ENCODE results near the gene CCDC92. TPM values are rescaled to one million over a fixed set of nuclear protein-coding genes. Genes with fewer than 3 reads are reported as not detected.

Gene CCDC92
- total and polyA plus RNA-seq, 10 of the 15 experiments (the other 5 are each of a cell fraction or from before 2014, with no cell fraction given), result 0.53 to 11.8 (median 4.2) TPM

DNA sequence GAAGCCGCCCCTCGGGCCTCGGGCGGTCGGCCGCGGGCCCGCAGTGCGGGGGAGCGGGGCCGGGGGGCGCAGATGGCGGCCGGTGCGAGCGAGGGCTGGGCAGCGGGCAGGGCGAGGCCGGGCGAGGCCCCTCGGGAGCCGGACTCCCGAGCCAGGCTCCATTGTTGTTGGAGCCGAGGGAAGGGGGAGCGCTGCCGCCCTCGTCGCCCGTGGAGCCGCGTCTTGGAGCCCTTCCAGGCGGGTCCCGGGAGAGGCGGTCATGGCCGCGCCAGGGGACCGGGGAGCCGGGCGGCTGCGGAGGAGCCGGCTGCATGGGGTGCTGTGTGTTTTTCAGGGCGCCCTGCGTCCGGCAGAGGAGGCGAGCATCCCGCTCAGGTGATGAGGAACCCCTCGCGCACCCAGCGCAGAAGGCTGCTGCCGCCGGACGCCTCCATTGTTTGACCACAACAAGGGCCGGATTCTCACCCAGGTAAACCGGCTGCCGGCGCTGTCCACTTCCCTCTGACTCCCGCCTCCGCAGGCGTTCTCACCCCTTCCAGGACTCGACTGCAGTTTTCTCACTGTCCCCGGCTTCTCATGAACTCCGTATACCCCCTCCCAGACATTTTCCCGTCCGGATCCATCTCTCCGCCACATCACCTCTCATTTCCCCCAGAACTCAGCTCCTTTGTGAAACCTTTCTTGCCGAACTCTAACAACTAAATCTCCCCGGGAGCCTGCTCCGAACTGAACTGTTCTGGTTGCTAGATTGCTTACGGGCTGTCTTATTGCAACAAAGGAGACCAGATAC lies 1.1 kb upstream of the CCDC92 start:
- intact Hi-C loops (cut with micrococcal nuclease; ENCODE audit: unreplicated experiment), result no loop called here
- Histone ChIP-seq H3K4me3 (peak overlapping the region; percentile 76), H3K9me3 (replicated peaks; ENCODE audit: control insufficient read depth, insufficient read depth, low read length) (no peaks in the 10 kb centered on the region), H3K4me2 (ENCODE audit: control insufficient read depth, insufficient read depth) (peak overlapping the region; percentile 75), H3K9ac (ENCODE audit: control insufficient read depth, insufficient read depth, low read length) (peak overlapping the region; percentile 55), H2AFZ (ENCODE audit: control insufficient read depth, low read depth, low read length) (peak overlapping the region; percentile 61), H3K4me1 (ENCODE audit: control insufficient read depth, insufficient read depth, low read length) (no peaks in the 10 kb centered on the region; the same call in 1 of the 2 replicates), H3K27ac (ENCODE audit: control insufficient read depth, insufficient read depth) (peak overlapping the region; percentile 61), H3K27me3 (replicated peaks in 1 of 2; ENCODE audit: control insufficient read depth in 2 of 2, insufficient read depth in 2 of 2, low read length in 1 of 2) (no peaks in the 10 kb centered on the region), H3K79me2 (ENCODE audit: control insufficient read depth, insufficient read depth, low read length) (peaks cover 14% of the 10 kb centered on the region), H3K36me3 (ENCODE audit: control insufficient read depth in 2 of 2, insufficient read depth in 2 of 2, low read length in 1 of 2) (peaks cover 0 to 7% of the 10 kb centered on the region in 2 experiments; a peak in 3 of 4 replicates), H4K20me1 (ENCODE audit: control insufficient read depth, insufficient read depth) (no peaks in the 10 kb centered on the region)
- in situ Hi-C loops (cut with MboI), result no loop called here
- POLR2A ChIA-PET, result interaction anchor here (0.5 to 0.6 kb wide), 2 partner anchors 9 to 80 kb away, joined by 3 to 9 read pairs; no protein-coding TSS in a partner anchor
- no peak for DNase-seq (ENCODE audit: low read depth, low spot score)
- no peak for FAIRE-seq
- peak; percentile 41 for ATAC-seq
- CTCF ChIA-PET, result interaction anchor here (0.9 to 1.7 kb wide), 2 partner anchors 10 to 11 kb away, joined by 3 to 10 read pairs; no protein-coding TSS in a partner anchor
- TF ChIP-seq, protein P1, sequence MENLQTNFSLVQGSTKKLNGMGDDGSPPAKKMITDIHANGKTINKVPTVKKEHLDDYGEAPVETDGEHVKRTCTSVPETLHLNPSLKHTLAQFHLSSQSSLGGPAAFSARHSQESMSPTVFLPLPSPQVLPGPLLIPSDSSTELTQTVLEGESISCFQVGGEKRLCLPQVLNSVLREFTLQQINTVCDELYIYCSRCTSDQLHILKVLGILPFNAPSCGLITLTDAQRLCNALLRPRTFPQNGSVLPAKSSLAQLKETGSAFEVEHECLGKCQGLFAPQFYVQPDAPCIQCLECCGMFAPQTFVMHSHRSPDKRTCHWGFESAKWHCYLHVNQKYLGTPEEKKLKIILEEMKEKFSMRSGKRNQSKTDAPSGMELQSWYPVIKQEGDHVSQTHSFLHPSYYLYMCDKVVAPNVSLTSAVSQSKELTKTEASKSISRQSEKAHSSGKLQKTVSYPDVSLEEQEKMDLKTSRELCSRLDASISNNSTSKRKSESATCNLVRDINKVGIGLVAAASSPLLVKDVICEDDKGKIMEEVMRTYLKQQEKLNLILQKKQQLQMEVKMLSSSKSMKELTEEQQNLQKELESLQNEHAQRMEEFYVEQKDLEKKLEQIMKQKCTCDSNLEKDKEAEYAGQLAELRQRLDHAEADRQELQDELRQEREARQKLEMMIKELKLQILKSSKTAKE (IDR thresholded peaks at IDR 0.05; ENCODE audit: low read depth, poor library complexity, severe bottlenecking), result no peak
- TF ChIP-seq CBFB (IDR thresholded peaks at IDR 0.05; ENCODE audit: low read depth) (no peak), FOXM1 (IDR thresholded peaks at IDR 0.05; ENCODE audit: low read depth, low read length) (no peak), IKZF1 (conservative IDR thresholded peaks at IDR 0.05) (peak; percentile 67), GATAD2B (conservative IDR thresholded peaks at IDR 0.05; ENCODE audit: low read depth) (peak; percentile 73), SMC3 (IDR thresholded peaks at IDR 0.05; ENCODE audit: borderline replicate concordance, low read length) (no peak), YY1 (IDR thresholded peaks at IDR 0.05; ENCODE audit: low read depth, low read length) (peak; percentile 82), BRCA1 (IDR thresholded peaks at IDR 0.05; ENCODE audit: low read depth, low read length) (no peak), RUNX3 (IDR thresholded peaks at IDR 0.05; ENCODE audit: low read length) (peak; percentile 68), DPF2 (IDR thresholded peaks at IDR 0.05) (peak; percentile 45; the same call in 1 of the 2 replicates), EGR1 (IDR thresholded peaks at IDR 0.05; ENCODE audit: borderline replicate concordance in 1 of 2, low read depth in 2 of 2, low read length in 2 of 2) (peak in 1 of 2 experiments; percentile 26; a peak in 1 of 3 replicates)
- TF ChIP-seq, protein P2, sequence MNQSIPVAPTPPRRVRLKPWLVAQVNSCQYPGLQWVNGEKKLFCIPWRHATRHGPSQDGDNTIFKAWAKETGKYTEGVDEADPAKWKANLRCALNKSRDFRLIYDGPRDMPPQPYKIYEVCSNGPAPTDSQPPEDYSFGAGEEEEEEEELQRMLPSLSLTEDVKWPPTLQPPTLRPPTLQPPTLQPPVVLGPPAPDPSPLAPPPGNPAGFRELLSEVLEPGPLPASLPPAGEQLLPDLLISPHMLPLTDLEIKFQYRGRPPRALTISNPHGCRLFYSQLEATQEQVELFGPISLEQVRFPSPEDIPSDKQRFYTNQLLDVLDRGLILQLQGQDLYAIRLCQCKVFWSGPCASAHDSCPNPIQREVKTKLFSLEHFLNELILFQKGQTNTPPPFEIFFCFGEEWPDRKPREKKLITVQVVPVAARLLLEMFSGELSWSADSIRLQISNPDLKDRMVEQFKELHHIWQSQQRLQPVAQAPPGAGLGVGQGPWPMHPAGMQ (IDR thresholded peaks at IDR 0.05; ENCODE audit: borderline replicate concordance), result no peak
- TF ChIP-seq, protein P3, sequence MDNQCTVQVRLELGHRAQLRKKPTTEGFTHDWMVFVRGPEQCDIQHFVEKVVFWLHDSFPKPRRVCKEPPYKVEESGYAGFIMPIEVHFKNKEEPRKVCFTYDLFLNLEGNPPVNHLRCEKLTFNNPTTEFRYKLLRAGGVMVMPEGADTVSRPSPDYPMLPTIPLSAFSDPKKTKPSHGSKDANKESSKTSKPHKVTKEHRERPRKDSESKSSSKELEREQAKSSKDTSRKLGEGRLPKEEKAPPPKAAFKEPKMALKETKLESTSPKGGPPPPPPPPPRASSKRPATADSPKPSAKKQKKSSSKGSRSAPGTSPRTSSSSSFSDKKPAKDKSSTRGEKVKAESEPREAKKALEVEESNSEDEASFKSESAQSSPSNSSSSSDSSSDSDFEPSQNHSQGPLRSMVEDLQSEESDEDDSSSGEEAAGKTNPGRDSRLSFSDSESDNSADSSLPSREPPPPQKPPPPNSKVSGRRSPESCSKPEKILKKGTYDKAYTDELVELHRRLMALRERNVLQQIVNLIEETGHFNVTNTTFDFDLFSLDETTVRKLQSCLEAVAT (IDR thresholded peaks at IDR 0.05), result 0 out of 2 replicates have a peak, but pooled peaks have one; percentile 9
- TF ChIP-seq, protein P4, sequence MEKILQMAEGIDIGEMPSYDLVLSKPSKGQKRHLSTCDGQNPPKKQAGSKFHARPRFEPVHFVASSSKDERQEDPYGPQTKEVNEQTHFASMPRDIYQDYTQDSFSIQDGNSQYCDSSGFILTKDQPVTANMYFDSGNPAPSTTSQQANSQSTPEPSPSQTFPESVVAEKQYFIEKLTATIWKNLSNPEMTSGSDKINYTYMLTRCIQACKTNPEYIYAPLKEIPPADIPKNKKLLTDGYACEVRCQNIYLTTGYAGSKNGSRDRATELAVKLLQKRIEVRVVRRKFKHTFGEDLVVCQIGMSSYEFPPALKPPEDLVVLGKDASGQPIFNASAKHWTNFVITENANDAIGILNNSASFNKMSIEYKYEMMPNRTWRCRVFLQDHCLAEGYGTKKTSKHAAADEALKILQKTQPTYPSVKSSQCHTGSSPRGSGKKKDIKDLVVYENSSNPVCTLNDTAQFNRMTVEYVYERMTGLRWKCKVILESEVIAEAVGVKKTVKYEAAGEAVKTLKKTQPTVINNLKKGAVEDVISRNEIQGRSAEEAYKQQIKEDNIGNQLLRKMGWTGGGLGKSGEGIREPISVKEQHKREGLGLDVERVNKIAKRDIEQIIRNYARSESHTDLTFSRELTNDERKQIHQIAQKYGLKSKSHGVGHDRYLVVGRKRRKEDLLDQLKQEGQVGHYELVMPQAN (conservative IDR thresholded peaks at IDR 0.05), result peak; percentile 49
- RAD21 ChIA-PET (ENCODE audit: unreplicated experiment), result no interaction called here
- SMC1A ChIA-PET (ENCODE audit: uncharacterized antibody, unreplicated experiment), result interaction anchor here (0.9 to 1.4 kb wide), 2 partner anchors 9 to 12 kb away, joined by 4 read pairs; no protein-coding TSS in a partner anchor
- WGBS (ENCODE audit: insufficient coverage, insufficient replicate concordance, low lambda C conversion rate, missing lambda C conversion rate), result 2% methylated on average over 39 of the region's 69 CpGs
- no TSS peak for BruUV-seq (replicated peaks)

Measured in GM12878 (cell line).